Adipose tissue (tissue), 3 donors: ENCODE results near the gene SMAD6. TPM values are rescaled to one million over a fixed set of nuclear protein-coding genes. Genes with fewer than 3 reads are reported as not detected.
"Not testable (repeated sequence)": the region's sequence is repeated elsewhere in the genome, so short reads cannot be mapped to it uniquely, and the experiment has no call there.

Experiments used
- H3K27ac ChIP-seq: one replicate; pipeline ENCODE4 v1.5.1; 2013; ENCODE audit warnings: low read depth, low read length
- WGBS, 3 donors: extraction: QIAGEN DNeasy Blood & Tissue Kit; methylation state at CpG; one replicate each; pipeline ENCODE4 v1.1.7; 2013; 5-methylcytosine and 5-hydroxymethylcytosine counted together
- polyA plus RNA-seq, 3 donors: library from polyadenylated mRNA; stranded (reverse); fragments of 200-250 nt; gene quantifications; one replicate each; pipeline ENCODE4 v1.2.3, GENCODE V29; 2013
- donor health status: healthy with polysubstance abuse.
- donor health status: Bipolar disorder and iron deficiency.
- donor health status: healthy.

SMAD6 gene
- polyA plus RNA-seq, 3 donors: 3.6 to 23.0 (median 7.4) TPM

DNA sequence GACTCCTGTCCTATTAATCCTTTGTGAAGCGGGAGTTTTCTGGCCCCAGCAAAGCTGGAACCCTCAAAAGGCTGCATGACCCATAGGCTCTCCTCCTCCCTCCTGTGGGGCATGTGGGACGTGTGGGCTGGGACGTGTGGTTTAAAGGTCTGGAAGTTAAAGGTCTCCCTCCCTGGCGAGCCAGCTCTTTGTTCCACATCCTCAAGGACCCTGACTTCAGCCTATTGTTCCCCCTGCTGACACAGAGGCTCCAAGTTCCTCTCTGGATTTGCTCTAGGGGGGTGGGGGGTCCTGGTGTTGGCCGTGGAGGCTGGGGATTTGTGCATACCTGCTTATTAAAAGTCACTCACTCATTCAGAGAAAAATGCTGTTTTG is 44.2 kb downstream of the SMAD6 start:
- WGBS, 3 donors: 27 to 55% (median 51%) methylated on average over 5 of the region's 5 CpGs
- H3K27ac ChIP-seq: no peak overlapping the region

DNA sequence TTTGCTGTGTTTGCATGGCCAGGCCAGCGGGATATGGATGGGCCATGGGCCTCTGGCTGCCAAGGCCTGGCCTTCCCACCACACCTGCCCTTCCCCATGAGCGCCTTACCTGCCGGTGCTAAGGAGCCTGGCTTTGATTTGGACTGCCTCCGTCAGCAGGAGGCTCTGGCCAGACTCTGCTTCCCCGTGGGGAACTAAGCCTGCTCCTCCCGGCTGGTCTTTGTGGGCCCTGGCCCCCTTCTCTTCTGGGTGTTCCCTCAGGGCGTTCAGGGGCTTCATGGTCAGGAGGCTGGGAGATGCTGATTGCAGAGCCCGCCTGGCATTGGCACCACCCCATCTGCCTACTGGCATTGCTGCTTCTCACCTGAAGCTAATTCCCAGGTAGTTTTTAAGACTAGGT is 45.2 kb downstream of the SMAD6 start:
- WGBS, 3 donors: 85 to 97% (median 95%) methylated on average over 8 of the region's 8 CpGs
- H3K27ac ChIP-seq: no peak overlapping the region

- H3K27ac ChIP-seq: no peak overlapping the region
- 48 to 60% (median 58%) methylated on average over 10 of the region's 10 CpGs for WGBS, 3 donors
Observed at GRCh38 chr15:66747886-66748707, 46.1 kb downstream of the SMAD6 start.

DNA sequence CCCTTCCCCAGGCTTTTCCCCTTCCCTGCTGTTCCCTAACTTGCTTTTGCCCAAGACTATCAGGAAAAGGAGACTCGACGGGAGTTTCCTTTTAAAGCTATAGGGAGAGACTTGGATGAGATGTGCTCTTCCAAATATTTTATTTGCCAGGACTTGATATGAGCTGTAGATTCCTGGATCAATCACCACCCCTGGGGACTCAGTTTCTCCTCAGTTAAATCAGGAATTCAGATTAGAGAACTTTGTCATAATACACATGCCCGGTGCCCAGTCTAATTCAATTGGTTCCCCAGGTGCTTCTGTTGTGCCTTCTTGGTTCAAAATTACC is 46.6 kb downstream of the SMAD6 start:
- no peak overlapping the region for H3K27ac ChIP-seq
- 48 to 67% (median 65%) methylated on average over 3 of the region's 3 CpGs for WGBS, 3 donors

GRCh38 chr15:66749841-66750575 is 48.0 kb downstream of the SMAD6 start:
- WGBS, 3 donors: 36 to 84% (median 75%) methylated on average over 8 of the region's 8 CpGs
- H3K27ac ChIP-seq: no peak overlapping the region

- 87 to 93% (median 92%) methylated on average over 9 of the region's 9 CpGs for WGBS, 3 donors
- no peak overlapping the region for H3K27ac ChIP-seq
Observed at GRCh38 chr15:66750609-66751008, 48.6 kb downstream of the SMAD6 start.

- H3K27ac ChIP-seq: no peak overlapping the region
- 47 to 51% (median 47%) methylated on average over 7 of the region's 7 CpGs for WGBS, 3 donors
Observed at GRCh38 chr15:66751579-66751978, 49.5 kb downstream of the SMAD6 start.

DNA sequence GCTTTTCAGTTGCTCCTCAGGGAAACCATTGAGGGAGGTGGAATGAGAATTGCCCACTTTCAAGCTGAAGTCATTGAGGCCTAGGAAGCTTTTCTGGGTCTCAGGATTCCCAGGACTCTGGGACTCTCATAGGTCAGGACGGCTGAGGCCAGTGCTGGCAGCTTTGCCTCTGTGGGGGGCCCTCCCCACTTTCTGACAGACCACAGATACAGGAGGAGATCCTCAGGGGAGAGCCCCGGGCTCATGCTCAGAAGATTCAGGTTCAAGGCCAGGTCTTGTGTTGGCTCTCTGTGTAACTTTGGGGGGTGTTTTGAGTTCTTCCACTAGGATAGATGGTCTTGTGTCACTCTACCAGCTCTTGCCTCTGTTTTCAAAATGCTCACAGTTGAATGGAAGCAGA is 50.0 kb downstream of the SMAD6 start:
- H3K27ac ChIP-seq: no peak overlapping the region
- 41 to 56% (median 53%) methylated on average over 2 of the region's 2 CpGs for WGBS, 3 donors

DNA sequence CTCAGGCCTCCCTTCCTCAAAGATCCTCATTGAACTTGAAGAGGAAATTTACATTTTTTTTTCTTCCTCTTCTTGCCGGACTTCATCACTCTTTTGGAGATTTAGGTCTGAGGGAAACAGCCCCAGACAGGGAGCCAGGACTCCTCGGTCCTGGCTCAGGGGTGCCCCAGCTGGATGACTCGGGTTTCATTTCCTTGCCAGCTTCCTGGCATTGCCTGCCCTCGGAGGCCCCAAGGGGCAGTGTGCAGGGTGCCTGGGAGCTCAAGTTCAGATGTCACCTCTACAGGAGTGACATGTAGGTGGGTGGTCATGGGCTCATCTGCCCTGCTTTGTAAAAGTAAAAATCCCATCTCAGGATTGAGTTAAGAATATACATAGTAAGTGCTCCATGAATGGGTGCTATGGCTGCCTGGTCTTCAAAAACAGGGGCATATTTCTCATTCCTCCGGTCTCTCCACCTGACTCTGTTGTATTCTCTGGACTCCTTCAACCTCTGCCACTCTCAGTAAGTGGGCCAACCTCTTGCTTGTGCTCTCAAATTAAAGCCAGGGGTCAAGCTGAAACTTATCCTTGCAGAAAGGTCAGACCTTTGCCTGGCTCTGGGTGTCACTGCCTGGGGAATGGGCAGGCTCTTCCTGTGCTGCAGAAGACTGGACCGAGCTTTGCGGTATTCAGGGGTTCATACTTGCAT is 51.8 kb downstream of the SMAD6 start:
- 49 to 65% (median 55%) methylated on average over 7 of the region's 7 CpGs for WGBS, 3 donors
- no peak overlapping the region for H3K27ac ChIP-seq

- no peak overlapping the region for H3K27ac ChIP-seq
- 69 to 94% (median 93%) methylated on average over 1 of the region's 1 CpG for WGBS, 3 donors
Observed at GRCh38 chr15:66754789-66755188, 52.8 kb downstream of the SMAD6 start.

DNA sequence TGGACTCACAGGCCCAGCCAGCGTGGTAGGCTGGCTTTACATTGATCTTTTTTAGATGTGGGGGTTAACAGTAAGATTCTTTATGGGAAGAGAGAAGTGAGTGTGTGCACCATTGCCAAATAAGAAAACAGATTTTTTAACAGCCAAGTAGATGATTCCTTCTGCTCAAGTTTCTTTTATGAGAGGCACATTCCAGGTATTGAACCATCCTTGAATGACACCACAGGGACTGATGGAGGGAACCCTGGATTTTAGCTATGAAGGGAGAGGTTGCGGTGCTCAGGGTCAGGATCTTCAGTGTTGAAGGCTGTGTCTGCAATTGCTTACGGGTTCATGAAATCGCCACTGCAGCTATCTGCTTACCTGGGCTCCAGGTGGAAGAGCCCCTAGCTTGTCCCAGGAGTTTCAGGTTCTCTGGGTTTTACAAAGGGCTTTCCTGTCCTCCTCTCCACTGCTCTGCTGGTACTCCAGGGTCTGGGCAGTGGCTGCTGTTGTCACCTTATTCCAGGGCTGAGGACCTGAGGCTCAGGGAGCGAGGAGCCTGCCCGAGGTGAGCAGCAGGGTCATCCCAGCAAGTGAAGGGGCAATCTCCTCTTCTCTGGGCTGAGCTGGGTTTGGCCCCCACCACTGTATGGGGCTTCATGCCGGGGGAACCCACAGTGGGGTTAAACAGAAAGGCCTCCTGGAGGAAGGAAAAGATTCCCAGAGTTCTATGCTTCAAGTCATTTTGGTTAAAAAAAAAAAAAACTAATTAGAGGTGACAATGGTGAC is 53.4 kb downstream of the SMAD6 start:
- no peak overlapping the region for H3K27ac ChIP-seq
- 92 to 95% (median 93%) methylated on average over 7 of the region's 7 CpGs for WGBS, 3 donors

DNA sequence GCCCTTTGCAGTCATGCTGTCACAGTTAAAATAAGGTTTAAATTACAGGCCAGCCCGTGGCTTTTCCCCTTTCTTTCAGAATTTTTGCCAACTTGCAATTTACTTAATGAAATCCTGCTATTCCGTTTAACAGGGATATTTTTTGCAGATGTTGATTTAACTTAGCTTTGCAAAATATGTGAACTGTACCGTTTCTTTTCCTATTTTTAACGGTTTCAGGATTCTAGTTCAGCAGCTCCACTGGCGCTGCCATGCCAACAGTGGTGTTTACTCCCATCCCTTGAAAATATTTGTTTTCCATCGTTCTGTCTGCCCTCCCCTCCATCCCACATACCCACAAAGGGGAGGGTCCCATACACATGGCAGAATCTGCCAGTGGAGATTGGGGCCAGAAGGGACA is 54.3 kb downstream of the SMAD6 start:
- H3K27ac ChIP-seq: no peak overlapping the region
- WGBS, 3 donors: 57 to 61% (median 61%) methylated on average over 6 of the region's 6 CpGs

DNA sequence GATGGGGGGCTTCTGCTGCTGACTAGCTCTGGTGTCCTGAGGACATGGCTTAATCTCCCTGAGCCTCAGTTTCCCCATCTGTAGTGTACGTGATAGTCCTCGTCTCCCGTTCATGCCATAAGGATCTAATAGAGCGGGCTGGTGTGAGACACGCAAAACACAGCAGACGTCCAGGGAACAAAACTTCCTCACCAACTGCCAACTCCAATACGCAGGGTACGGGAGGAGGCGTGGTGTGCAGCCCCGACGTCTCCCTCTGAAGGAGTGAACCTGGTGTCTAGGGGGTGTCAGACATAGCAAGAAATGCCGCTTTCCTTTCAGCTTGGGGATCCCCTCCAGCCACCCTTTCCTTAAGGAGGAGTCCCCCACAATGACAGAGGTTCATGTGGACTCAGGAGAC is 55.0 kb downstream of the SMAD6 start:
- WGBS, 3 donors: 78 to 91% (median 88%) methylated on average over 12 of the region's 12 CpGs
- no peak overlapping the region for H3K27ac ChIP-seq

GRCh38 chr15:66757521-66757920 is 55.5 kb downstream of the SMAD6 start:
- H3K27ac ChIP-seq: no peak overlapping the region
- WGBS, 3 donors: 81 to 95% (median 85%) methylated on average over 6 to 11 of the region's 11 CpGs

DNA sequence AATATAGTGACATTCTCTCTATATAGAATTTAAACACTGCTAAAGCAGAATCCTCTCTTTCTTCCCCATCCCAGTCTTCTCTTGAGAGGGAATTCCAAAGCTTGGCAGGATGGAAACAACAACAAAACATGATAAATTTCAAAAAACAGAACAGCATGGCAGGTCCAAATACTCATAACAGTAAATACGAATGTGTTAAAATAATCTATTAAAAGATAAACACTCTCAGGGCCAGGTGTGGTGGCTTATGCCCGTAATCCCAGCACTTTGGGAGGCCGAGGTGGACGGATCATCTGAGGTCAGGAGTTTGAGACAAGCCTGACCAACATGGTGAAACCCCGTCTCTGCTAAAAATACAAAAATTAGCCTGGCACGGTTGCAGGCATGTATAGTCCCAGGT is 56.2 kb downstream of the SMAD6 start:
- H3K27ac ChIP-seq: not testable (repeated sequence)
- 64 to 95% (median 85%) methylated on average over 6 of the region's 6 CpGs for WGBS, 3 donors

DNA sequence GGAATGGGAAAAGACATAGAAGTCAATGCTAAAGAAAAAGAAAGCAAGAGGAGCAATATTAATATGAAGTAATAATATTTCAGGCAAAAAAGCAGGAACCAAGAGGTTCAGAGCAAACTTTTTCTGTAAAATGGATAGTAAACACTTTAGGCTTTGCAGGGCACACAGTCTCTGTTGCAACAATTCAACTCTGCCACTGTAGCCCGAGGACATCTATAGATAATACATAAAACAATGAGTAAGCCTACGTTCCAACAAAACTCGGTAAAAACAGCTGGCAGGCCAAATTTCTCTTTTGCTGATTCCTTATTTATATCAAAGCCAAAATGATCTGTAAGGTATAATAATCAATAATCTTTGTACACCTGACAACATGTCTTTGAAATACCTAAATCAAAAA is 56.8 kb downstream of the SMAD6 start:
- H3K27ac ChIP-seq: no peak overlapping the region
- WGBS, 3 donors: 39 to 76% (median 66%) methylated on average over 3 of the region's 3 CpGs

DNA sequence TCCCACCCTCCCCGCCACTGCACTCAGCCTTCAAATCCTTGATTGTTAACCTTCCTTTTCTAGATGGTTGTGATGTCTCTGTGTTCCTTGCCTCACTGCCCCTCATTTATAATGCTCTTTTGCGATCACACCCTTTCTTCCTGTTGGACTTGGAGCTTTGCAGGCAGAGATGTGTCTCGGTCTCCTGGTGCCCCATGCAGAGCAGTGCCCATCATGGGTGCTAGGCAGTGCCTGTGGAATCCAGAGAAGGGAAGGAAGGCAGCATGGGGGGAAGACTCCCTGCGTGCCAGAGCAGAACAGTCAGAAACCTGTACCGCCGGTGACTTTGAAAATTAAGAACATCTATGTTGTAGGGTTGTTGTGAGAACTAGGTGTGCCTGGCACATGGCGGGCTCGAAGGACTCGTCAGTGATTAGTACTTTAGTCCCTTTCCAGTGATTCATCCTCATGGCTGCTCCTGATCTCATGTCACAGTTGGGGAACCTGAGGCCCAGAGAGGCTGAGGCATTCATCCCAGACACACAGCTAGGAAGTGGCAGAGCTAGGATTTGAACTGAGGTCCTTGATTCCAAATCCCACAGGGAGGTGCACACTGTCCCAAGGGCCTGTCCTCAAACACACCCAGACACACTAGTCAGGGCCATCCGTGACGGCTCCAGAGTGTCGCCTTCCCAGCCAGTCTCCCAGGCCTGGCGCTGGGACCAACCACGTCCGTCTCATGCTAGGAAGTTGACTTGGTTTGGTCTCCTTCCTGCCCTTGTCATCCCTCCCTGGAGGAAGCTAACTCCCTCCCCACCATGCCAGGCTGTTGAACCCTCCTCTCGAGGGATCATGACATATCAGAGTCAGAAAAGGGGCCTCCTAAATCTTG is 58.3 kb downstream of the SMAD6 start:
- peak overlapping the region; percentile 25 for H3K27ac ChIP-seq
- 76 to 80% (median 80%) methylated on average over 16 of the region's 16 CpGs for WGBS, 3 donors
